HPDE6-E6E7 (cell line): ENCODE data around the gene ASCL5.
A peak's percentile ranks its signal among the peaks of the same experiment; 100 is the strongest.

Experiments used
- DNase-seq: peaks from one replicate; pipeline ENCODE4 v3.0.0; 2011; ENCODE audit warnings: missing footprints; ENCODE audit errors: extremely low spot score

The ASCL5 gene

GRCh38 chr1:201136355-201137023, 9.5 kb upstream of the ASCL5 start:
- DNase-seq, result no peak

DNA sequence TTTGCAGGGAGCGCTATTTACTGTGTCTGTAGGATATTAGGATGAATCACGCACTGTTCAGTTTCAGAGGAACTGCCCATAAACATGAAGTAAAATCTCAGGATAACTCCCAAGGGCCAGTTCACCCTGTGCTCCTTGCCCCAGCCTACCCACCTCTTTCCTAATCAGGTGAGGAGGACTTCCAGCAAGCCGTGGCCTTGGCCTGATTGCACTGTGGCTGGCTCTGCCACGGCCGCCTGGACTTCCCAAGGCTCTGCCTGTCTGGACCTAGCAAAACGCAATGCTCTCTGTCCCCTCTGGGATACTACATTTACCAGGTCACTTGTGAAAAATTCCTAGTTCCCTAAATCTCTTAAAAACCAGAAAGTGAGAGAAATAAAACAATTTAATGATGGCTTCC, 7.4 kb upstream of the ASCL5 start:
- no peak for DNase-seq

- DNase-seq, result no peak
Measured at GRCh38 chr1:201131398-201131797, 4.4 kb upstream of the ASCL5 start.

DNA sequence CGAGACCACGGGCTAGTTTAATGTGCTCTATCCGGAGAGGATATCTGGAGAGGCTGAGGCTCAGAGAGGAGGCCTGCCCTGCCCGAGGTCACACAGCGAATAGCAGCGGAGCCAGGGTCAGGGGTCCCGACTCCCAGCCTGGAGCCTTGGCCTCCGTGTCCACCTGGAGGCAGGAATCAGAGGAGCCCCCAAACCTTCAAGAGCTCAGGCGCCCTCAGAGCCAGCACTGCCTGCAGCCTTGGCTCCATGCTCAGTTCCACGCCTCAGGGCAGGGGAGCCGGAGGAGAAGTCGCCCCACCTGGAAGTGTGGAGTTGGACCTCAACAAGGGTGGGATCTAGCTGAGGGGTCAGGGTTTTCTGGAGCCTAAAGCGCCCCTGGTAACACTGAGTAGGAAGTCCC, 2.0 kb upstream of the ASCL5 start:
- no peak for DNase-seq

GRCh38 chr1:201128476-201128875, 1.5 kb upstream of the ASCL5 start:
- DNase-seq, result no peak

DNA sequence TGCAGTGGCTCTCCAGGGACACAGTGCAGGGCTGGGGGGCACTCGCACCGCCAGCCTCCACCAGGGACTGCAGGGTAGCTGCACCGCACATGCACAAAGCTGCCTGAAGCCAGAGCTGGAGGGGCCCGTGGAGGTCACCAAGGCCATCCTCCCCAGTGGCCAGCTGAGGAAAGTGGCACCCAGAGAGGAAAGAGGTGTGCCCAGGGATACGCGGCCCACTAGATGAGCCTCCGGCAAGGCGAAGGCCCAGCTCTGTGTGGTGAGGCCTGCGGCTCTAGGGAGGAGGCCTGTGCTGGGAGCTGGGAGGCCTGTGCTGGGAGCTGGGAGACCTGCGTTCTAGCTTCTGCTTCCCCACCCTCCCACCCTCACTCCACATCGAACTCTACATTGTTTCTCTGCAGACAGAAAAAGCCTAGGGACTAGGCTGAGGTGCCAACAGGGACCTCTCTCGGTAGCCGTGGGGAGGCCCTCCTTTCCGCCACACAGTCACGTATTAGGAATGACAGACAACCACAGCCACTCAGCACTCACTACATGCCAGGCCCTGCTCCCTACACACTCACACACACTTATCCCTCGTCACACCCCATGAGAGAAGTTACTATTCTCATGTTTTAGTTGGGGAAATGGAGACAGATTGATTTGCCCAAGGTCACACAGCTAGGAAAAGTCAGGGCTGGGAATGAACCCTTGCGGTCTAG, 921 bp upstream of the ASCL5 start:
- no peak for DNase-seq

DNA sequence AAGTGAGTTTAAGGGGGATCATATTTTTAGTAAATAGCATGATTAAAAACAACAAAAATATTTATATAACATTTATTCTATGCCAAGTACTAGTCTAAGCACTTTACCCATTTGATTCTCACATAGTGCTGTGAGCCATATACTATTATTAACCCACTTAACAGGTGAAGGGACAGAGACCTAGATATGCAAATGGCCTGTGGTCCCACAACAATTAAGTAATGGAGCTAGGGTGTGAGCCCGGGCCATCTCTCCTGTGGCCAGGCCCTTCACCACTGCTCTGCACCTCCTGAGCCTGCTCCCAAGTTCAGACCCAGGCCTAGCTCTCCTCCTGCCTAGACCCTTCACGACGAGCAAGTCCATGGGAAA, 537 bp downstream of the ASCL5 start:
- no peak for DNase-seq

- no peak for DNase-seq
Measured at GRCh38 chr1:201125800-201126199, 1.2 kb downstream of the ASCL5 start.

- no peak for DNase-seq
Measured at GRCh38 chr1:201125019-201125418, 2.0 kb downstream of the ASCL5 start.

GRCh38 chr1:201123866-201124265, 3.1 kb downstream of the ASCL5 start:
- no peak for DNase-seq

DNA sequence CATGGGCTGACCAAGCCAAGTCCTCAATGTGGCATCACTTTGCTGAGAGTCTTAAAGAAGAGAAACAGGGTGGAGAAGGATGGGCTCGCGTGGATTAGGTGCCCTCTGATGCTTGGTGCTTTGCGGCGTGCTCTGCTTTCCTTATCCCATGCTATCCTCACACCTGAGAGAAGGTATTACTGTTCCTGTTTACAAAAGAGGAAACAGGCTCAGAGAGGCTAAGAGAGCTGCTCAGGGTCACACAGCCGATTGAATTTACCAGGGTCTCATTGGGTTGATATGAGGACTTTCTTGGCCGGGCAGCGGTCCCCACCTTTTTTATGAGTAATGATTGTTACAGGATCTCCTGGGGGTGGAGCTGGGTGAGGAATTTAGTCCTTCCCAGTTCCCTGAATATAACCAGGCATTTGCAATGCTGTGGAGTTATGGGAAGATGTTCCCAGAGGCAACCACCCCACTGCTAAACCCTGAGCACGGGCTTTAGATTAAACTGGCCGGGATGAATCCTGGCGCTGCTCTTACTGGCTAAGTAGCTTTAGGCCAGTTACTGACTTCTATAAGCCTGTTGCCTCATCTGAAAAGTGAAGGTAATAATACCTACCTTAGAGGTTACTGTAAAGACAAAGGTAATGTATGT, 4.5 kb downstream of the ASCL5 start:
- DNase-seq, result no peak

DNA sequence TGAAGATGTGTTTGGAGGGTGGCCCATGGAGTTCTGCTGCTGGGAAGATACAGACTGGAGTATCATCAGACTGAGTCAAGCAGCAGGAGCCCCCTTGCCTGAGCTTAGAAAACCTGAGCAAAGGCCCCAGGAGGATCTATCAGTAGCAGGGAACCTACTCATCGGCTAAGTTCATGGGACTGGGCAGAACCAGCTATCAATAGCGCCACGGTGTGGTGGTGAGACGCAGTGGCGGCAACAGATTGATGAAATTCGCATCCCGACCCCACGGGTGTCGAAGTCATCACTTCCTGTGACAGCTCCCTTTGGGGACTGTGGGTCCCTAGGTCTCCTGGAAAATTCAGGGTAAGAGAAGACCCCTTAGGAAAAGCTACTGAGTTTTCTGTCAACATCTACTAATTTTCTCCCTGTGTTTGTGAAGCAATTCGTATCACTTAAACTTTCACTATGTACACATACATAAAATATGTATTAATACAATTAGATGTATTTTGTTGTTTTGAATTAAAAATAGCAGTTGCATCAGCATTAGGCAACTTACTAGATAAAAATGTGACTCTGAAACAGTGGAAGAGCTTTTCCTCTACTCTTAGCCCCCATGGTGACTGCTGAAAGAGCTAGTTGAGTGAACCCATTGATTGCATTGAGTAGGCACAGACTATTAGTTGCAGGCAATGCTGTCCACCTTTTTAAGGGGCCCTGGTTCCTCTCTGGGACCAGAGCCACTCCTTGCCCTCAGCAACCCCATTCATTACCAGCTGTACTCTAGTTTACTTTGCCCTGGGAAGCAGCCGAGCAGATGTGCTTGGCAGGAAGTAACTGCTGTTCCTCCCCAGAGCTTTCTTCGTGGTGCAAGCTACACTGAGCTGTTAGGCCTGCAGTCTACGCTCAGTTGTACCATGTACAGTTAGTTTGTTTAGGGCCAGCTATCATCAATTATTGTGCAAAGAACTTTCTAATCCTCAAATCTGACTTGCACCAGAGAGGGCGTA, 7.5 kb downstream of the ASCL5 start:
- no peak for DNase-seq

DNA sequence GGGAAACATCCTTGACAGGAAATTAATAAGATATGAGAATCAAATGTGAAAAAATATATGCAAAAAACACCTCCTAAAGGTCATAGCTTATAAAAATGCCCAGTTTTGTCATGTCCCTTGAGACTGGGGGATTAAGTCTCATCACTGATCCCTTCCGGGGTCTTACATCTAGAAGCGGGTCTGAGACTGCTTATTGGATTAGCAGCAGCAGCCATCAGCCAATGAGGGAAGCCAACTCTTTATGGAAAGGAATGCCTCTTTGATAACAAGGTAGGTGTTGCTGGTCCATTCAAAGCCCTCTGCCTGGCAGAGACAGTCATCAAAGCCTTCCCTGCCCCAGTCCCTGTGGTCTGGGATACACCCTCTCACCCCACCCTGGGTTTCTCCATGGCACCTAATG, 10.9 kb downstream of the ASCL5 start:
- DNase-seq, result no peak

- no peak for DNase-seq
Measured at GRCh38 chr1:201115390-201115937, 11.5 kb downstream of the ASCL5 start.

DNA sequence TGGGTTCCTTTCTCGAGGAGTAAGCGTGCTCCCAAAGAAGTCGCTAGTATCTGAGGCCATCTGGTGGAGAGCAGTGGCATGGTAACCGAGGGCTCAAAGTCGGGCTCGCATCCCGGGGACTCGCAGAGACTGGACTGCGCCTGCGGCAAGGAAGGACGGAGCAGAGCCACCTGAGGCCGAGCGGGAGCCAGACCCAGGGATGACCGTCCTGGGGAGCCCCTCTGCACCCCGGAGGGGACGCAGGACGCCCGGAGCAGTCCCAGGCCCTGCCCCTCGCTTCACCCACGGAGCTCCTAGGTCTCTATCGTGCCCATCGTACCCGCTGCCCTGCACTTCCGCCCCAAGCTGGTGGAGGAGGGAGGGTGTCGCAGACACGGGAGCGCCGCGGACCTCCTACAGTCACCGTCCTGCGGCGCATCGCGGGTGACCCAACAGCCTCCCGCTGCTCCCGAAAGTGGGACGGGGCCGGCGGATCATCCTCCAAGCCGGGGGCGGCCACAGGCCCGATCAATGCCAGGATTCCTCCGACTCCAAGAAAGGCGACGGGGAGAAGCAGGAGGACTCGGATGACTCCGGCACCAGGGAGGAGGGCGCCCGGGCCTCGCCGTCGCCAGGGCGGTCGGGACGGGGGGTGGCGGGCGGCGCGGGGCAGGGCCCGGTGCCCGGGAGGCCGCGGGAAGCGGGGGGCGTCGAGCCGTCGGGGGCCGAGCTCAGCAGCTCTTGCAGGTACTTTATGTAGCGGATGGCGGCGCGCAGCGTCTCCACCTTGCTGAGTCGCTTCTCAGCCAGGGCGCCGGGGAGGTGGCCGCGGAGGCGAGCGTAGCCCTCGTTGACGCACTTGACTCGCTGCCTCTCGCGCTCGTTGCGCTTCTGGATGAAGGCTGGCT, 12.5 kb downstream of the ASCL5 start:
- peak; percentile 97 for DNase-seq

- DNase-seq, result no peak
Measured at GRCh38 chr1:201113451-201114244, 13.3 kb downstream of the ASCL5 start.

- no peak for DNase-seq
Measured at GRCh38 chr1:201112926-201113325, 14.1 kb downstream of the ASCL5 start.

DNA sequence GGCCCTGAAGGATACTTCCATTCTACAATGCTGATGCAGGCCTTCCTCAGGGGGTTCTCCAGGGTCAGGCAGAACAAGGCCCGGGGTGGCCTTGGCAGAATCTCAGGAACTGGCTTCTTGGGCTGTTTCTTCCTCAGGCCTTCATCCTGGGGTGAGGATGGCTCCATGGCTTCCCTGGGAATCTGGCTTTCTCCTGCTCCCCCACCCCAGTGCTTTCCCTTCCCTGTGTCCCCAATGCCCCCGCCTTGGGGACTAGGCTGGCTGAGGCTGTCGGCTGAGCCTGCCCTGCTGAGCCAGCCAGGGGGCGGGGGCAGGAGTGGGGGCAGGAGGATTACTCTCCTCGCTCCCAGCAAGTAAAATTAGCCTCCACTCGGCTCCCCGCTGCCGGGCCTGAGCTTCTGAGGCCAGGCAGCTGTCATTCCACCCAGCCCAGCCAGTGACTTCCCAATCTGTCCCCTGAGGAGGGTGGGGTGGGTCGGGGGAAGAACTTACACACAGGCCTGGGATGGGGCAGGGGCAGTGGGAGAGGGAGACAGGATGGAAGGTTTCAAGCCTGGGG, 14.7 kb downstream of the ASCL5 start, which contains the start of gene CACNA1S:
TSS of gene CACNA1S (minus strand) at position 254 of the 559 bp plus-strand sequence. CDS start at position 167, 87 bp downstream.
- no peak for DNase-seq

GRCh38 chr1:201111672-201112071, 15.3 kb downstream of the ASCL5 start:
- no peak for DNase-seq
